Large intestine (tissue), 3 donors: ENCODE data around the gene UBE2L5. TPM values are rescaled to one million over a fixed set of nuclear protein-coding genes. Genes with fewer than 3 reads are reported as not detected.

ENCODE experiments used
- DNase-seq, 2 donors: peaks; one replicate each; pipeline versions ENCODE4 v3.0.0 to v3.0.0-alpha.2; 2013
- H3K27ac ChIP-seq: one replicate; pipeline ENCODE4 v1.5.1; 2013; ENCODE audit warnings: low read length
- H3K27me3 ChIP-seq: 2 replicates; pipeline ENCODE4 v1.6.1; 2013; ENCODE audit warnings: low read length; ENCODE audit not compliant: control insufficient read depth, insufficient read depth
- H3K36me3 ChIP-seq: 2 replicates; pipeline ENCODE4 v1.6.1; 2013; ENCODE audit warnings: low read length; ENCODE audit not compliant: control insufficient read depth, insufficient read depth
- H3K4me1 ChIP-seq: one replicate; pipeline ENCODE4 v1.6.1; 2013; ENCODE audit warnings: low read length; ENCODE audit not compliant: control insufficient read depth, insufficient read depth
- H3K4me3 ChIP-seq: one replicate; pipeline ENCODE4 v1.5.1; 2013; ENCODE audit warnings: low read length
- H3K9me3 ChIP-seq: one replicate; pipeline ENCODE4 v1.6.1; 2013; ENCODE audit warnings: mild to moderate bottlenecking, low read depth, low read length, moderate library complexity; ENCODE audit not compliant: control insufficient read depth
- WGBS: methylation state at CpG from one replicate; pipeline ENCODE4 v1.1.5; 2013; ENCODE audit warnings: low lambda C conversion rate; ENCODE audit not compliant: insufficient coverage; 5-methylcytosine and 5-hydroxymethylcytosine counted together
- polyA plus RNA-seq: library from polyadenylated mRNA; unstranded; fragments of 120-200 nt; gene quantifications from one replicate; pipeline ENCODE4 v1.2.1, GENCODE V29; 2013

The UBE2L5 gene
- polyA plus RNA-seq, 1 donor = 0.31 TPM

- H3K36me3 ChIP-seq = no peaks in the 10 kb centered on the region
- no peak overlapping the region for H3K4me3 ChIP-seq
- H3K27me3 ChIP-seq = peaks cover 6% of the 10 kb centered on the region
- no peaks in the 10 kb centered on the region for H3K9me3 ChIP-seq
- no peak for DNase-seq
- no CpG with 5 or more reads among the region's 9 CpGs for WGBS
- H3K4me1 ChIP-seq = peaks cover 4% of the 10 kb centered on the region
- no peak overlapping the region for H3K27ac ChIP-seq
Measured at GRCh38 chr13:30418717-30419459, 3.4 kb upstream of the UBE2L5 start.

- no CpG with 5 or more reads among the region's 53 CpGs for WGBS
- peak; percentile 64 to 87 for DNase-seq
- Histone ChIP-seq H3K36me3 (no peaks in the 10 kb centered on the region), H3K4me1 (peaks cover 4% of the 10 kb centered on the region), H3K27me3 (peaks cover 8% of the 10 kb centered on the region), H3K4me3 (peak overlapping the region; percentile 62), H3K27ac (peak overlapping the region; percentile 85), H3K9me3 (no peaks in the 10 kb centered on the region)
Measured at GRCh38 chr13:30421093-30422053, 920 bp upstream of the UBE2L5 start.

GRCh38 chr13:30423891-30424290 lies 1.6 kb downstream of the UBE2L5 start:
- Histone ChIP-seq H3K27me3 (peaks cover 8% of the 10 kb centered on the region), H3K9me3 (no peaks in the 10 kb centered on the region), H3K27ac (no peak overlapping the region), H3K36me3 (no peaks in the 10 kb centered on the region), H3K4me3 (no peak overlapping the region), H3K4me1 (peaks cover 4% of the 10 kb centered on the region)
- DNase-seq = no peak
- no CpG with 5 or more reads among the region's 3 CpGs for WGBS

GRCh38 chr13:30429235-30429634 lies 6.9 kb downstream of the UBE2L5 start:
- Histone ChIP-seq H3K27me3 (peaks cover 2% of the 10 kb centered on the region), H3K4me3 (no peak overlapping the region), H3K27ac (no peak overlapping the region), H3K9me3 (no peaks in the 10 kb centered on the region), H3K36me3 (no peaks in the 10 kb centered on the region), H3K4me1 (no peaks in the 10 kb centered on the region)
- WGBS = no CpG with 5 or more reads among the region's 3 CpGs
- DNase-seq = no peak

- Histone ChIP-seq H3K4me3 (no peak overlapping the region), H3K9me3 (no peaks in the 10 kb centered on the region), H3K27me3 (peaks cover 3% of the 10 kb centered on the region), H3K27ac (no peak overlapping the region), H3K4me1 (no peaks in the 10 kb centered on the region), H3K36me3 (no peaks in the 10 kb centered on the region)
- no peak for DNase-seq
- 71% methylated on average over 1 of the region's 6 CpGs for WGBS
Measured at GRCh38 chr13:30429721-30430694, 7.7 kb downstream of the UBE2L5 start.

GRCh38 chr13:30431269-30431940 lies 9.1 kb downstream of the UBE2L5 start:
- 83% methylated on average over 1 of the region's 2 CpGs for WGBS
- H3K36me3 ChIP-seq = no peaks in the 10 kb centered on the region
- H3K4me3 ChIP-seq = no peak overlapping the region
- no peak for DNase-seq
- no peaks in the 10 kb centered on the region for H3K4me1 ChIP-seq
- H3K9me3 ChIP-seq = no peaks in the 10 kb centered on the region
- no peak overlapping the region for H3K27ac ChIP-seq
- H3K27me3 ChIP-seq = peaks cover 5% of the 10 kb centered on the region

GRCh38 chr13:30435911-30436451 lies 13.7 kb downstream of the UBE2L5 start:
- DNase-seq = no peak
- 67% methylated on average over 1 of the region's 3 CpGs for WGBS
- H3K27me3 ChIP-seq = peaks cover 8% of the 10 kb centered on the region
- no peak overlapping the region for H3K4me3 ChIP-seq
- no peaks in the 10 kb centered on the region for H3K4me1 ChIP-seq
- no peak overlapping the region for H3K27ac ChIP-seq
- no peaks in the 10 kb centered on the region for H3K9me3 ChIP-seq
- no peaks in the 10 kb centered on the region for H3K36me3 ChIP-seq

- Histone ChIP-seq H3K36me3 (no peaks in the 10 kb centered on the region), H3K27ac (no peak overlapping the region), H3K27me3 (peaks cover 8% of the 10 kb centered on the region), H3K4me3 (no peak overlapping the region), H3K4me1 (no peaks in the 10 kb centered on the region), H3K9me3 (no peaks in the 10 kb centered on the region)
- WGBS = no CpG with 5 or more reads among the region's 8 CpGs
- DNase-seq = no peak
Measured at GRCh38 chr13:30437177-30437576, 14.9 kb downstream of the UBE2L5 start.

GRCh38 chr13:30438286-30438685 lies 16.0 kb downstream of the UBE2L5 start:
- Histone ChIP-seq H3K9me3 (no peaks in the 10 kb centered on the region), H3K36me3 (no peaks in the 10 kb centered on the region), H3K4me3 (no peak overlapping the region), H3K27ac (no peak overlapping the region), H3K4me1 (no peaks in the 10 kb centered on the region), H3K27me3 (peaks cover 8% of the 10 kb centered on the region)
- DNase-seq = no peak
- WGBS = 100% methylated on average over 2 of the region's 3 CpGs
